ENCODE data around the gene SUSD6.
"Not testable (repeated sequence)": the region's sequence is repeated elsewhere in the genome, so short reads cannot be mapped to it uniquely, and the experiment has no call there.

SUSD6 gene

GRCh38 chr14:69637503-69638031 is 26.2 kb downstream of the SUSD6 start:
- no peak overlapping the region for H3K4me3 ChIP-seq (ENCODE audit: low read length)
- no peak for DNase-seq (ENCODE audit: low read depth, low spot score)

- no peak for DNase-seq (ENCODE audit: low read depth, low spot score)
- H3K4me3 ChIP-seq (ENCODE audit: low read length), result no peak overlapping the region
These were observed 29.5 kb downstream of the SUSD6 start for GRCh38 chr14:69640931-69641330.

- not testable (repeated sequence) for DNase-seq (ENCODE audit: low read depth, low spot score); H3K4me3 ChIP-seq (ENCODE audit: low read length)
These were observed 30.9 kb downstream of the SUSD6 start for GRCh38 chr14:69642212-69642793.

GRCh38 chr14:69643430-69644200 is 32.2 kb downstream of the SUSD6 start:
- DNase-seq (ENCODE audit: low read depth, low spot score), result no peak
- no peak overlapping the region for H3K4me3 ChIP-seq (ENCODE audit: low read length)

GRCh38 chr14:69644814-69645213 is 33.4 kb downstream of the SUSD6 start:
- no peak overlapping the region for H3K4me3 ChIP-seq (ENCODE audit: low read length)
- no peak for DNase-seq (ENCODE audit: low read depth, low spot score)

GRCh38 chr14:69647213-69647612 is 35.8 kb downstream of the SUSD6 start:
- H3K4me3 ChIP-seq (ENCODE audit: low read length), result no peak overlapping the region
- DNase-seq (ENCODE audit: low read depth, low spot score), result no peak

GRCh38 chr14:69647642-69648041 is 36.2 kb downstream of the SUSD6 start:
- not testable (repeated sequence) for H3K4me3 ChIP-seq (ENCODE audit: low read length); DNase-seq (ENCODE audit: low read depth, low spot score)

- DNase-seq (ENCODE audit: low read depth, low spot score), result no peak
- no peak overlapping the region for H3K4me3 ChIP-seq (ENCODE audit: low read length)
These were observed 37.4 kb downstream of the SUSD6 start for GRCh38 chr14:69648480-69649451.

GRCh38 chr14:69650948-69651369 is 39.6 kb downstream of the SUSD6 start:
- no peak overlapping the region for H3K4me3 ChIP-seq (ENCODE audit: low read length)
- DNase-seq (ENCODE audit: low read depth, low spot score), result no peak

- DNase-seq (ENCODE audit: low read depth, low spot score), result no peak
- H3K4me3 ChIP-seq (ENCODE audit: low read length), result no peak overlapping the region
These were observed 40.3 kb downstream of the SUSD6 start for GRCh38 chr14:69651664-69652063.

GRCh38 chr14:69652942-69653684 is 41.7 kb downstream of the SUSD6 start:
- no peak overlapping the region for H3K4me3 ChIP-seq (ENCODE audit: low read length)
- no peak for DNase-seq (ENCODE audit: low read depth, low spot score)

- no peak for DNase-seq (ENCODE audit: low read depth, low spot score)
- no peak overlapping the region for H3K4me3 ChIP-seq (ENCODE audit: low read length)
These were observed 42.7 kb downstream of the SUSD6 start for GRCh38 chr14:69654116-69654515.

GRCh38 chr14:69657950-69658355 is 46.6 kb downstream of the SUSD6 start:
- no peak for DNase-seq (ENCODE audit: low read depth, low spot score)
- H3K4me3 ChIP-seq (ENCODE audit: low read length), result no peak overlapping the region

GRCh38 chr14:69658664-69659261 is 47.4 kb downstream of the SUSD6 start:
- no peak overlapping the region for H3K4me3 ChIP-seq (ENCODE audit: low read length)
- no peak for DNase-seq (ENCODE audit: low read depth, low spot score)

- no peak for DNase-seq (ENCODE audit: low read depth, low spot score)
- H3K4me3 ChIP-seq (ENCODE audit: low read length), result no peak overlapping the region
These were observed 49.2 kb downstream of the SUSD6 start for GRCh38 chr14:69660344-69661193.

GRCh38 chr14:69661194-69661537 is 49.8 kb downstream of the SUSD6 start:
- no peak overlapping the region for H3K4me3 ChIP-seq (ENCODE audit: low read length)
- no peak for DNase-seq (ENCODE audit: low read depth, low spot score)

GRCh38 chr14:69662636-69663299 is 51.4 kb downstream of the SUSD6 start:
- DNase-seq (ENCODE audit: low read depth, low spot score), result no peak
- H3K4me3 ChIP-seq (ENCODE audit: low read length), result no peak overlapping the region
